Memory B cell (primary cell): ENCODE measurements around the gene UBN1.

Experiments used
- ATAC-seq: fragments of 150-1000 bp; cut with Tn5 transposase; 2 replicates; pipeline ENCODE4 v1.10.0; 2021; ENCODE audit warnings: low read depth, mild to moderate bottlenecking, moderate library complexity
- DNase-seq, 2 donors: peaks; one replicate each; pipeline ENCODE4 v3.0.0; 2022; ENCODE audit warnings: low spot score in 2 of 2
- H3K27ac Mint-ChIP-seq: one replicate; pipeline ENCODE4 v1.8.0; 2022; ENCODE audit warnings: mild to moderate bottlenecking, moderate library complexity, mixed read lengths
- H3K27me3 Mint-ChIP-seq: one replicate; pipeline ENCODE4 v1.8.0; 2022; ENCODE audit warnings: mixed read lengths
- H3K36me3 Mint-ChIP-seq: one replicate; pipeline ENCODE4 v1.8.0; 2022; ENCODE audit warnings: mild to moderate bottlenecking, mixed read lengths
- H3K4me1 Mint-ChIP-seq: one replicate; pipeline ENCODE4 v1.8.0; 2022; ENCODE audit warnings: mixed read lengths
- H3K4me3 Mint-ChIP-seq: one replicate; pipeline ENCODE4 v1.8.0; 2022; ENCODE audit warnings: mild to moderate bottlenecking, moderate library complexity, mixed read lengths
- H3K9me3 Mint-ChIP-seq: one replicate; pipeline ENCODE4 v1.8.0; 2022; ENCODE audit warnings: mixed read lengths

The UBN1 gene

DNA sequence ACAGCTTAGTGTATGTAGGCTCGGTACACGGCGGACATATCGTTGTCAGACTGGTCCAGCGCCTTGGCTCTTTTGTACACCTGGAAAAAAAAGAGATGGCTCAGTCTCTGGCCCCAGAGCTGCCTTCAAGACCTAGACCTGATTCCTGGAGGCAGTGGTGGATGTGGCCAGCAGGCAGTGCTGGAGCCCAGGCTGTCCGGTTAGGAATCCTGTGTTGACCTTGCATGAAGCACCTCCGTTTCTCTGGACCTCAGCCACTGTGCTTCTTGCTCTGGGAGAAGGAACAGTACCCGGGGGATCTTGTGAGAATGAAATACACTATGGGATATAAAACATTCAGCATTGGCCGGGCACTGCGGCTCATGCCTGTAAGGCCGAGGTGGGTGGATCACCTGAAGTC is 42.0 kb upstream of the UBN1 start:
- Mint-ChIP-seq H3K9me3 (no peaks in the 10 kb centered on the region), H3K27me3 (no peaks in the 10 kb centered on the region), H3K4me1 (peaks cover 8% of the 10 kb centered on the region), H3K4me3 (no peak overlapping the region), H3K27ac (no peak overlapping the region), H3K36me3 (peaks cover 7% of the 10 kb centered on the region)
- no peak for ATAC-seq
- DNase-seq = no peak

DNA sequence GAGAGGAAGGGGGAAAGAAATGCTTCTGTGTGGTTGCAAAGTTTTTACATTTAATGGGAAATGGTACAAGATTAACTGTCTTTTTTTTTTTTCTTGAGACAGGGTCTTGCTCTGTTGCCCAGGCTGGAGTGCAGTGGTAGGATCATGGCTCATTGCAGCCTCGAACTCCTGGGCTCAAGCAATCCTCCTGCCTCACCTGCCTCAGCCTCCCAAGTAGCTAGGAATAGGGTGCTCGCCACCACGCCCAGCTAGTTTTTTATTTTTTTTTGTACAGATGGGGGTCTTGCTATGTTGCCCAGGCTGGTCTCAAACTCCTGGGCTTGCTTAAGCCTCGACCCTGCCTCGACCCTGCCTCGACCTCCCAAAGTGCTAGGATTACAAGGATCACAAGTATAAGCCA is 41.0 kb upstream of the UBN1 start:
- no peaks in the 10 kb centered on the region for H3K9me3 Mint-ChIP-seq
- ATAC-seq = no peak
- H3K27me3 Mint-ChIP-seq = no peaks in the 10 kb centered on the region
- peaks cover 9% of the 10 kb centered on the region for H3K36me3 Mint-ChIP-seq
- H3K4me1 Mint-ChIP-seq = peaks cover 2% of the 10 kb centered on the region
- no peak overlapping the region for H3K27ac Mint-ChIP-seq
- no peak for DNase-seq
- H3K4me3 Mint-ChIP-seq = no peak overlapping the region

DNA sequence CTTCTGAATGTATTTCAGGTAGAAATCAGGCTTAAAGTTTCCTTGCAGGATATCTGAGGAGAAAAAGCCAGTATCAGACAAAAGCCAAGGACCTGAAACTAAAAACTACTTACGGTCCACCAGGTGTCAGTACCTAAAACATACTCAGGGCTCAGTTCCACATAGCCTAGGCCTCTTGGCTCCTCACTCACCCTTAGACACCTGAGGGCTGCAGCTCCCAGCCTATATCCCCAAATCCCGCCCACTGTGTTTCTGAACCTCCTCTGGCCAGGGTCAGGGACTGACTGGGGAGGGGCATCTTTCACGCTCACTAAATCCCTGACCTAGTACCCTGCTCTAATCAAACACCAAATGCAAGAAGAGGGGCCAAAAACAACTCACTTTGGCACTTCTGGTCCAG is 36.0 kb upstream of the UBN1 start:
- Mint-ChIP-seq H3K4me3 (no peak overlapping the region), H3K36me3 (peaks cover 25% of the 10 kb centered on the region), H3K9me3 (no peaks in the 10 kb centered on the region), H3K4me1 (no peaks in the 10 kb centered on the region), H3K27ac (no peak overlapping the region), H3K27me3 (no peaks in the 10 kb centered on the region)
- ATAC-seq (no peak), DNase-seq (no peak)

DNA sequence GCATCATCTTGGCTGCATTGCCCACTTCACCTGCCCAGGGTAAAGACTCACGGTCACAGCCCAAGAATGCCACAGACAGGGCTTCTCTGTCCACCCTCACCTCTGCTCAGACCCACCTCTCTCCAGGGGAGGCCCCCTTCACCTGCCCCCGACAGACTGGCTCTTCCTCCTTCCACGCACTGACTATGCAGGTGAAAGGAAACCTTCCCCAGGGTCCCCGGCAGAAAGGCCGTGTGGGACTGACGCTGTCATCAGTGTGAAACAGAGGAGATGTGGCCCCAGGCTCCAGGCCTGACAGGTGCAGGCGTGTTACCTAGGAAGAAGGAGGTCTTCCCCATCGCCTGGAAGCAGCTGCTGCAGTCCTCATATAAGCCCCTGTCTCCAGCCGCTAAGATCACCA is 35.5 kb upstream of the UBN1 start:
- H3K36me3 Mint-ChIP-seq = peaks cover 28% of the 10 kb centered on the region

DNA sequence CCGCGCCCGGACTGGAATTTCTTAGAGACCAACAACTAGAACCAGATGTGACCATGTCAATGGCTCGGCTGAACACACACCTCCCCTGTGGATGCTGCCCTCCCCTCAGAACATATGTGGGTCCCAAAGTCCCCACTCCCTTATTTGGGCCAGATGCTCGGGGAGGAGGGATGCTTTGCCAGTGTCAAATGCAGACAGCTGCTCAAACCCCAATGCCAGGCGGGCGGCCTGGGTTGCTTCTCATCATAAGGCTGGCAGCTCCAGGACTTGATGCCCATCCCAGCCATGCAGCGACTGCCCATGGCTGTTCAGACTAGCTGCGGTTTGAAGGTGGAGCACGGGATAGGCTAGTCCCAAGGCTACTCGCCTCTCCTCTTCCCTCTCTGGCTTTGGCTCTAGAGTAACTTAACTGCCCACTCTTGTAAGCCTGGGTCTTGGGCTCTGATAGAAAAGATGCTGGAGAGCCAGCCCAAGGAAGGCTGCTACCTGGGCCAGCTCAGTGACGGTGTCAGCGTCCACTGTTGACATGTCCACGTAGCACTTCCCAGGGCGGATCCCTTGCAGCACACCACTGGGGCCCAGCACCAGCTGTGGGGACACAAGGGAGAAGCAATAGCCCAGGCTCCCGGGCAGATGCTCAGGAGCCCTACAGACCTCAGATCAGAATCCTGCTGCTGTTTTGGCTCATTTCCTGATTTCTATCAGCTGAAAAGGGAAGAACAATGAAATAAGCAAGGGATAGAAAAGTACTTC is 33.9 kb upstream of the UBN1 start:
- Mint-ChIP-seq H3K4me1 (no peaks in the 10 kb centered on the region), H3K4me3 (no peak overlapping the region), H3K36me3 (peaks cover 26% of the 10 kb centered on the region), H3K27me3 (no peaks in the 10 kb centered on the region), H3K9me3 (no peaks in the 10 kb centered on the region), H3K27ac (no peak overlapping the region)
- no peak for ATAC-seq
- no peak for DNase-seq

More for the DNA sequence above, 35.5 kb upstream of the UBN1 start:
- H3K27ac Mint-ChIP-seq = no peak overlapping the region
- no peak overlapping the region for H3K4me3 Mint-ChIP-seq
- no peaks in the 10 kb centered on the region for H3K9me3 Mint-ChIP-seq
- no peak for DNase-seq
- no peaks in the 10 kb centered on the region for H3K4me1 Mint-ChIP-seq
- no peaks in the 10 kb centered on the region for H3K27me3 Mint-ChIP-seq
- ATAC-seq = no peak

DNA sequence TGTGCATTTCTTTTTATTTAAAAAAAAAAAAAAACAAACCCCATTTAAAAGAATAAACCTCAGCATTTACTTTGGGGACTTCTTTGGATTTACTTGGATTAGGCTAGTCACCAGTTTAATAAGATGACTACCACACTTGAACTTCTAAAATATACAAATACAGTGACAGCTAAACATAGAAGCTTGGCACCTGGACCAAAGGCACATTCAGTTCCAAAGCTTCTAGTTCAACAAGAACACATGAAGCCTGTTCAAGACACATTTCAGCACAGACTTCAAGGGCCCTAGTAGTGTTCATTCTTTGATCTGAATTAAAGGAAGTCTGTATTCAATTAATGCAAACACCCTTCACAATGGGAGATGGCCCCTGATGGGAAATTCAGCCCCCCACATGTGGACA is 33.2 kb upstream of the UBN1 start:
- Mint-ChIP-seq H3K36me3 (peaks cover 30% of the 10 kb centered on the region), H3K4me1 (no peaks in the 10 kb centered on the region), H3K27ac (no peak overlapping the region), H3K4me3 (no peak overlapping the region), H3K9me3 (no peaks in the 10 kb centered on the region), H3K27me3 (no peaks in the 10 kb centered on the region)
- DNase-seq = no peak
- ATAC-seq = no peak

DNA sequence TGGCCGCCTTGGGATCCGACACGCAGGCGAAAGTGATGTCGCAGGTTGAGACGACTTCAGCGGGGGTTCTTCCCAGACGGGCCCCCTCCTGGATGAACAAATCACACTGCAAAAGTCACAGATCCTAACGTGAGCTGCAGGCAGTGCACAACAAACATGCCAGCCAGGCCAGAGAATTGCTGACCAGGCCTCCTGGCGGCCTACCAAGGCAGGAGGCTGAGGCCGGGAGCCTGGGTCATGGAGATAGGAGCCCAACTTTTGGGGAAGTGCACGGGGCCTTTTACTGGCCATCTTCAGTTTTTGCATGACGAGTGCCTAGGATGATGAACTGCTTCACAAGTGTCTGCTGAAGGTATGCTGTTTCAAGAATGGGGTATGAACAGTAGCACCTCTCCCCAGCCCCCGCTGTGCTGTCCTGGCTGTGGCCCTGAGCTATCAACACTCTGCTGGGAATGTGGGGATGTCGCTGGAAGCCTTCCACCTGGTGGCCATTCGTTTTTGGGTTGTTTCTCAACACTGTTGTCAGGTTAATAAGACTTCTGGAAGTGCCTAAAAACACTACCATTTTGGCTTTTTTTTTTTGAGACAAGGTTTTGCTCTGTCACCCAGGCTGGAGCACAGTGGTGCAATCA is 32.6 kb upstream of the UBN1 start:
- Mint-ChIP-seq H3K4me3 (no peak overlapping the region), H3K27me3 (no peaks in the 10 kb centered on the region), H3K9me3 (no peaks in the 10 kb centered on the region), H3K4me1 (no peaks in the 10 kb centered on the region), H3K36me3 (peaks cover 32% of the 10 kb centered on the region), H3K27ac (peak overlapping the region; percentile 14)
- DNase-seq = no peak
- ATAC-seq = no peak

DNA sequence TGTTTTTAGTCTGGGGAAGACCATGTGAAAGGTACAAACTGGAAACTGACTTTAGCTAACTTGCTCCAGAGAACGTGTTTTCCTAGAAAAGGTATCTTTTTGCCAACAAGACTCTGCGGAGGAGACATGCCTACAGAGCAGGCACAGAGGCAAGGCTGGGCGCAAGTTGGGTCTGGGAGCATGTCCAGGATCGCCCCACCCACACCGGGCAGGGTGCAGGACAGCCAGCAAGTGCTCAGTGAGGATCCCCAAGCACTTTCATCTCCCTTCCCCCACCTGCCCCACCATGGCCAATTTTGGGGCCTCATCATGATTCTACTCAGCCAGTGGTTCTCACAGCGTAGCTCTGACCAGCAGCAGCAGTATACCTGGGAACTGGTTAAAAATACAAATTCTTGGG is 26.6 kb upstream of the UBN1 start:
- DNase-seq = no peak
- Mint-ChIP-seq H3K27me3 (no peaks in the 10 kb centered on the region), H3K4me3 (no peak overlapping the region), H3K36me3 (peaks cover 35% of the 10 kb centered on the region), H3K4me1 (no peaks in the 10 kb centered on the region), H3K9me3 (no peaks in the 10 kb centered on the region), H3K27ac (no peak overlapping the region)
- no peak for ATAC-seq

DNA sequence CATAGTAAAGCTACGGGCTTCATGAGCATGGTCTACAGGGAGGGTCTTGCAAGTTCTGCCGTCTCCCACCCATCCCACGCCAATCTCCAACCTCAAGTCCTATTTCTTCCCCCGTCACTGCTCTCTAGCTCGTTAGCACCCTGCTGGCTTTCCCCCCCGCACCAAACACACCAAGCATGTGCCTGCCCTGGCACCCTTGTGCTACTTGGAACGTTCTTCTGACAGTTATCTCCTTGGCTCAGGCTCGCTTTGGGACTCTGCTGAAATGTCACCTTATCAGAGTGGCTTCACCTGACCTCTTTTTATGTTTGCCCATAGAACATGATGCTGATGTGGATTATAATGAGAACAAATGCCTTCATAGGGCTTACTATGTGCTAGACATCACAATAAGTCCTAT is 22.1 kb upstream of the UBN1 start:
- Mint-ChIP-seq H3K4me1 (no peaks in the 10 kb centered on the region), H3K4me3 (no peak overlapping the region), H3K27me3 (no peaks in the 10 kb centered on the region), H3K27ac (no peak overlapping the region), H3K9me3 (no peaks in the 10 kb centered on the region), H3K36me3 (peaks cover 31% of the 10 kb centered on the region)
- no peak for ATAC-seq
- DNase-seq = no peak

DNA sequence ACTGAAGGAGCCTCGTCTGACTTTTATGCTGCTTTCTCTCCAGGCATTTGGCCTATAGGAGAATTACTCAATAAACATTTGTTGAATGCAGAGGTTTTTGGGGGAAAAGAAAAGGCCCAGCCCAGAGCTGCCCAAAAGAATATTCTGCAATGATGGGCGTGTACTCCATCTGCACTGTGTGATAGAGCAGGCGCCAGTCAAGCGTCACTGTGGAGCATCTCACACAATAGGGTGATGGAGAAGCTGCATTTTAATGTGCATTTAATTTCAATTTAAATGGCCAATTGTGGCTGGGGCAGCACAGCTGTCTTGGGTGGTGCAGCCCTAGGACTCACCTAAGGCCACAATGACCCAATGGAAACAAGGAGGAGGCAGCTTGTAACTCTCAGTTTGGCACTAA is 20.8 kb upstream of the UBN1 start:
- ATAC-seq (no peak), DNase-seq (no peak)
- Mint-ChIP-seq H3K27me3 (no peaks in the 10 kb centered on the region), H3K4me3 (no peak overlapping the region), H3K9me3 (no peaks in the 10 kb centered on the region), H3K36me3 (peaks cover 42% of the 10 kb centered on the region), H3K4me1 (no peaks in the 10 kb centered on the region), H3K27ac (peak overlapping the region; percentile 14)

DNA sequence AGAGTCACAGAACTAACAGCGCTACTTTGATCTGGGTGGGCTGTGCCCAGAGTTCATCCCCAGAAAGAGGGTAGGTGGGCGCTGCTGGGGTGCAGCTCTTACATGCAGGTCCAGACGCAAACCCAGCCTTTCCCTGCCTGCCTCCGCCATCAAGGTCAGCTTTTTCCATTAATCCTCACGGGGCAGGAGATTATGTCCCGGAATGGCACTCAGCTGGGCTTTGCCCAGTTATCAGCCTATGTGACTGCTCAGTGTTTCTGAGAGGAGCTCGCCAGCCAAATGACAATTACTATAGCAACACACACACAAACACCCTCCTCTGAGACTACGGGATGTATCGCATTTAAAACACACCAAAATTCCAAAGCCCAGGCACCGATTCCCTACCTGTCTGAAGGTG is 20.3 kb upstream of the UBN1 start:
- Mint-ChIP-seq H3K9me3 (no peaks in the 10 kb centered on the region), H3K36me3 (peaks cover 41% of the 10 kb centered on the region), H3K27ac (peak overlapping the region; percentile 14), H3K27me3 (no peaks in the 10 kb centered on the region), H3K4me1 (no peaks in the 10 kb centered on the region), H3K4me3 (no peak overlapping the region)
- ATAC-seq (no peak), DNase-seq (no peak)

DNA sequence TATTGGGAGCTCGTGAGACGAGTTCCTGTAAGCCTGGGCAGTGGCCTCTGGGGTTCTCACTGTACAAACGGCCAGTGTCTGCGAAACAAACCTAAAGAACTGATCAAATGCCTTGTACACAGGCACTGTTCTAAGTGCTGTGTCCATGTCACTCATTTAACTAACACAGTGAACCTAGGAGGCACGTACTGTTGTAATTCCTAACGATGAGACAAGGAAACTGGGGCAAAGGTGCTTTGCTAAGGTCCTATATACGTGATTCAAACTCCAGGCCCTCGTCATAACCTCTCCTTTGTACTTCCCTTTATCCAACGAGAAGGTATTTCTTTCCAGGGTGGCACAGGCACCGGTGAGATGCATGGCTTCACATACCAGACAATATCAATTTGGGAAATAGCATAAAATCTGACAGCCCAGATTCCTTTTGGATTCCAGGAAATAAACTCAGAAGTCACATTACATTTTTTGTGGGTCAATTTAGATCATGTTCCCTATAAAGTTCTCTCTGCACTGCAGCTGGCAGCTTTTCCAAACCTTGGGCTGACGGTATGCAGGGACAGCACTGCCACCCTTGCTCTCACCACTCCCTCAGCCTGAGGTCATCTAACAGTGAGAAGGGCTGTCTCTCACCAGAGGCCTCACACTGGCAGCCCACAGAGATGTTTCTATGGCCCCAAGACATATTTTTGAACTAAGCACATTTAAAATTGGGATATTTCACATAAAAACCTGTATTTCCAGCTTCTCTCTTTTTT is 18.5 kb upstream of the UBN1 start:
- no peak for DNase-seq
- H3K36me3 Mint-ChIP-seq = peaks cover 41% of the 10 kb centered on the region
- H3K4me1 Mint-ChIP-seq = peaks cover 9% of the 10 kb centered on the region
- no peak for ATAC-seq
- H3K27me3 Mint-ChIP-seq = no peaks in the 10 kb centered on the region
- H3K4me3 Mint-ChIP-seq = no peak overlapping the region
- H3K9me3 Mint-ChIP-seq = no peaks in the 10 kb centered on the region
- H3K27ac Mint-ChIP-seq = no peak overlapping the region

DNA sequence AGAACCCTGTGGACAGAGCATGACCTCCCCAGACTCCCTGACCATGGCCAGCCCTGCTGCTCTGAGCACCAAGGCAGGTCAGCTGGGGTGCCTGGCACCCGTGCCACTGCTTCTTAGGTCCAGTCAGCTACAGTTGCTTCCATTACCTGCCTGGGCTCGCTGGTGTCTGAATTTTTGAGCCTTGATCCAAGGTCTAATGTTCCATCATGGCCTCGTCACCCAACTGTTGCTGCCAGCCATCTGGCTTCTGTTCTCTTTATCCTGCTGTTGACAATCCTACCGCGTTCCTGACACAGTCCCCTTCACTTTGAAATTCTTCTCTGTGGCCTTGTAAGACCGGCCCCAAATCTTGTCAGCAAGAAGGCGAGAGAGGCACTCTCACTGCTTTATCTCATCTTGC is 16.9 kb upstream of the UBN1 start:
- Mint-ChIP-seq H3K36me3 (peaks cover 31% of the 10 kb centered on the region), H3K4me3 (no peak overlapping the region)

DNA sequence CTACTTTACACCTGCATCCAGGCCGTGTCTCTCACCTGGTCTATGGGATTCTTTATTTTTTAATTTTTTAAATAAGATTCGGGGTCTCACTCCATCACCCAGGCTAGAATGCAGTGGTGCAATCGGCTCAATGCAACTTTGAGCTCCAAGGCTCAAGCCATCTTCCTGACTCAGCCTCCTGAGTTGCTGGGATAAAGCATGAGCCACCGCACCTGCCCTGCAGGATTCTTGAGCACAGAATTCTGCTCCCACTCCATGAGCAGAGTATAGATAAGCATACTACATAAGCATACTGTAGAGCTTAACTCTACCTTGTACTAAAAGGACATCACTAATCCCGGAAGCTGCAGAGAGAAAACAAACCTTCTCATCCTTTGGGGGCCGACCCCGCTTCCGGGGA is 15.7 kb upstream of the UBN1 start:
- DNase-seq (no peak), ATAC-seq (no peak)
- peaks cover 11% of the 10 kb centered on the region for H3K4me1 Mint-ChIP-seq
- no peak overlapping the region for H3K27ac Mint-ChIP-seq
- H3K36me3 Mint-ChIP-seq = peaks cover 35% of the 10 kb centered on the region
- no peak overlapping the region for H3K4me3 Mint-ChIP-seq
- no peaks in the 10 kb centered on the region for H3K9me3 Mint-ChIP-seq
- H3K27me3 Mint-ChIP-seq = no peaks in the 10 kb centered on the region

More for the DNA sequence above, 16.9 kb upstream of the UBN1 start:
- Mint-ChIP-seq H3K9me3 (no peaks in the 10 kb centered on the region), H3K27ac (peak overlapping the region; percentile 36), H3K4me1 (peaks cover 9% of the 10 kb centered on the region), H3K27me3 (no peaks in the 10 kb centered on the region)
- ATAC-seq = no peak
- DNase-seq = no peak
